Esophagus squamous epithelium (tissue), 5 donors: ENCODE measurements around the gene SLC9A8. TPM values are rescaled to one million over a fixed set of nuclear protein-coding genes. Genes with fewer than 3 reads are reported as not detected.

Source experiments
- DNase-seq: peaks from one replicate; lab custom pipeline; 2025; lab: John Stamatoyannopoulos, UW
- H3K27ac ChIP-seq, 4 donors: fragments of 200-600 bp; sonication (generic); one replicate each; pipeline ENCODE4 v1.5.1; 2016 to 2019; ENCODE audit warnings: mild to moderate bottlenecking in 1 of 4
- H3K27me3 ChIP-seq, 4 donors: fragments of 200-600 bp; sonication (generic); 1 replicate in 3 of 4; 2 replicates in 1 of 4; pipeline versions ENCODE4 v1.5.1 to v1.6.0; 2017 to 2021; ENCODE audit warnings: antibody characterized with exemption in 1 of 4
- H3K36me3 ChIP-seq, 3 donors: fragments of 200-600 bp; sonication (generic); one replicate each; pipeline ENCODE4 v1.5.1; 2016 to 2019
- H3K4me1 ChIP-seq, 3 donors: fragments of 200-600 bp; sonication (generic); one replicate each; pipeline ENCODE4 v1.5.1; 2017 to 2019
- H3K4me3 ChIP-seq, 4 donors: fragments of 200-600 bp; sonication (generic); 1 replicate in 3 of 4; 2 replicates in 1 of 4; pipeline ENCODE4 v1.5.1; 2016 to 2019; ENCODE audit warnings: mild to moderate bottlenecking in 2 of 4, moderate library complexity in 1 of 4
- H3K9me3 ChIP-seq, 3 donors: fragments of 200-600 bp; sonication (generic); one replicate each; pipeline ENCODE4 v1.5.1; 2016 to 2019
- CTCF ChIP-seq, 6 experiments: fragments of 450-650 bp in 4 of 6; fragments of 200-600 bp in 2 of 6; sonication (generic) in 2 of 6; IDR thresholded peaks; one replicate each; pipeline ENCODE4 v1.5.1; 2016 to 2019; ENCODE audit warnings: antibody characterized with exemption in 6 of 6, mild to moderate bottlenecking in 4 of 6, moderate library complexity in 4 of 6
- POLR2A ChIP-seq, 4 donors: fragments of 450-650 bp; IDR thresholded peaks; one replicate each; pipeline ENCODE4 v1.6.1; 2017; ENCODE audit warnings: antibody characterized with exemption in 4 of 4, mild to moderate bottlenecking in 4 of 4, moderate library complexity in 3 of 4
- WGBS, 2 donors: methylation state at CpG; one replicate each; pipeline ENCODE4 v1.1.5; 2018; 5-methylcytosine and 5-hydroxymethylcytosine counted together
- intact Hi-C: fragments of 100-400 bp; cut with DNase I; formaldehyde crosslinking; loops from one replicate; pipeline ENCODE4 v1.15.0; 2022
- total RNA-seq, 4 donors: library from RNA; depleted of rRNA; stranded (reverse); fragments of >200 nt; gene quantifications; one replicate each; pipeline ENCODE4 v1.1.0, GENCODE V29; 2016
- donor health status: DM: yes; HTN: yes; CAD: no.

The SLC9A8 gene
- total RNA-seq, 4 donors from 2014 or later, result 11.5 to 14.1 (median 11.9) TPM

- H3K27ac ChIP-seq, result no peak overlapping the region
- no peak for DNase-seq
- H3K4me3 ChIP-seq, result no peak overlapping the region
- intact Hi-C loops, result loop anchor here (10.0 kb wide), 1 partner anchor 341 kb away; no protein-coding TSS in a partner anchor
- H3K9me3 ChIP-seq, result no peaks in the 10 kb centered on the region
- no peak for TF ChIP-seq POLR2A (IDR thresholded peaks at IDR 0.05)
- TF ChIP-seq CTCF (IDR thresholded peaks at IDR 0.05), result no peak
- 90 to 92% methylated on average over 12 to 14 of the region's 16 CpGs for WGBS, 2 donors
- H3K4me1 ChIP-seq, result peaks cover 0 to 45% (median 18%) of the 10 kb centered on the region in 3 donors
- peaks cover 20 to 97% (median 23%) of the 10 kb centered on the region in 3 donors for H3K36me3 ChIP-seq
- H3K27me3 ChIP-seq, result no peaks in the 10 kb centered on the region
These were observed 73.1 kb downstream of the SLC9A8 start for GRCh38 chr20:49885558-49886332.

DNA sequence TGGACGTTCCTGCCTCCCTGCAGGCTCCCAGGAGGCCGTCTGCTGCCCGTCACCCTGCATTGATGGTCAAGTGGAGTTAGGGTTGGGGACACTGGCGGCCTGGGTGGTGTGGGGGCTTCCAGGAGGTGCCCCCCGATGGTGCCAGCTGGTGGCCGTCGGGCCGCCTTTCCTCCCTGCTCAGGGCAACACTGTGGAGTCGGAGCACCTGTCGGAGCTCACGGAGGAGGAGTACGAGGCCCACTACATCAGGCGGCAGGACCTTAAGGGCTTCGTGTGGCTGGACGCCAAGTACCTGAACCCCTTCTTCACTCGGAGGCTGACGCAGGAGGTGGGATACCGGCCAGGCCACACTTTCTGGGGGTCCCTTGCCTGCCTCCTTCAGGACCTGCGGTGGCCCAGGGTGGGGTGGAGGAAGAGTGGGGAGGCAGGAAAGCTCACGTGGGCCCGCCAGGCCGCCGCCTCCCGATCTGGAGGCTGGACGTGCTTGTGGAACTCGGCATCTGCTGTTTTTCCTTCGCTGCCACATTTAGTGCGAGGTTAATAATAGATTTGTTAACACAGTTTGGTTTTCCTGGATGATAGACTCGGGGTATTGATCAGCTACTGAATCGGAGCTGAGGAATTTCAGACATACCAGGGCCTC, 74.1 kb downstream of the SLC9A8 start:
- intact Hi-C loops, result loop anchor here (10.0 kb wide), 1 partner anchor 342 kb away; no protein-coding TSS in a partner anchor
- H3K4me1 ChIP-seq, result peaks cover 0 to 54% (median 19%) of the 10 kb centered on the region in 3 donors
- TF ChIP-seq POLR2A (IDR thresholded peaks at IDR 0.05), result no peak
- peak overlapping the region in 3 of 4 donors; percentile 33 to 79 (median 75) for H3K27ac ChIP-seq
- no peak overlapping the region for H3K4me3 ChIP-seq
- no peaks in the 10 kb centered on the region for H3K9me3 ChIP-seq
- no peak for DNase-seq
- 73 to 79% methylated on average over 13 to 14 of the region's 30 CpGs for WGBS, 2 donors
- peaks cover 20 to 87% (median 20%) of the 10 kb centered on the region in 3 donors for H3K36me3 ChIP-seq
- no peaks in the 10 kb centered on the region for H3K27me3 ChIP-seq

GRCh38 chr20:49887251-49888211, 74.9 kb downstream of the SLC9A8 start:
- WGBS, 2 donors, result 43 to 77% methylated on average over 3 to 17 of the region's 32 CpGs
- DNase-seq, result no peak
- TF ChIP-seq POLR2A (IDR thresholded peaks at IDR 0.05), result no peak
- TF ChIP-seq CTCF (IDR thresholded peaks at IDR 0.05), result no peak
- no peak overlapping the region for H3K4me3 ChIP-seq
- peaks cover 0 to 61% (median 19%) of the 10 kb centered on the region in 3 donors for H3K4me1 ChIP-seq
- peaks cover 20 to 79% (median 20%) of the 10 kb centered on the region in 3 donors for H3K36me3 ChIP-seq
- H3K9me3 ChIP-seq, result no peaks in the 10 kb centered on the region
- intact Hi-C loops, result loop anchor here (10.0 kb wide), 1 partner anchor 343 kb away; no protein-coding TSS in a partner anchor
- H3K27me3 ChIP-seq, result no peaks in the 10 kb centered on the region
- H3K27ac ChIP-seq, result peak overlapping the region in 3 of 4 donors; percentile 33 to 79 (median 75)

DNA sequence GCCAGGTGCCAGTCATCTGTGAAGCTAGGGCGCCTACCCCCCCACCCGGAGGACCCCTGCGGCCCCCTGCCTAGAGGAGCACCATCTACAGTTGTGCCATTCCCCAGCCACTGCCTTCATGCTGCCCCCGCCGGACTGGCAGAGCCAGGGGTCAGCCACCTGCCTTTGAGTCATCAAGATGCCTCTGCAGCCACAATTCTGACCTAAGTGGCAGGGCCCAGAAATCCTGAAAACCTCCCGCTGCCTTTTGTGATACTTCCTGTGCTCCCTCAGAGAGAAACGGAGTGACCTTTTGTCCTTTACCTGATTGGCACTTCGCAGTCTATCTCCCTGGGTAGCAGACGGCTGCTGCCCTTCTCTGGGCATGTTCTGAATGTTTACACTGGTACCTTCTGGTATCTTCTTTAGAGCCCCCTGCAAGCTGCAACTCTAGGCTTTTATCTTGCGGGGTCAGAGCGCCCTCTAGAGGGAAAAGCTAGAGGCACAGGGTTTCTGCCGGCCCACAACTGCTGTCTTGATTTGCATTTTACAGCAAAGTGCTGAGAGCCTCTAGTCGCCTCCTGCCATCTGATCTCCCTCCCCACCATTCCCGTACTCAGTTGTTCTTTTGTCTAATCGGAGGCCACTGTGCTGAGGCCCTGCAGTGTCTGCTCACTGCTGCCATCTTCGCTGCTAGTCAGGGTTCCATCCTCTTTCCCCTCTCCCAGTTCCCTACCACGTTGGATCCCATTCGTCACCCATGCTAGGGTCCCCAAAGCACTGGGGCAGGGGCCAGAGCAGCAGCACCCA, 75.8 kb downstream of the SLC9A8 start:
- WGBS, 2 donors, result 43 to 53% methylated on average over 10 to 13 of the region's 18 CpGs
- Histone ChIP-seq H3K27ac (peak overlapping the region in 3 of 4 donors; percentile 33 to 79 (median 75)), H3K27me3 (no peaks in the 10 kb centered on the region), H3K9me3 (no peaks in the 10 kb centered on the region), H3K4me3 (no peak overlapping the region), H3K4me1 (peaks cover 0 to 70% (median 19%) of the 10 kb centered on the region in 3 donors), H3K36me3 (peaks cover 16 to 70% (median 19%) of the 10 kb centered on the region in 3 donors)
- intact Hi-C loops, result loop anchor here (10.0 kb wide), 1 partner anchor 344 kb away; no protein-coding TSS in a partner anchor
- no peak for DNase-seq
- TF ChIP-seq CTCF (IDR thresholded peaks at IDR 0.05), result peak; percentile 66 to 76 (median 70)
- TF ChIP-seq POLR2A (IDR thresholded peaks at IDR 0.05), result no peak
